ENCODE results near the gene DNAJC5. TPM values are rescaled to one million over a fixed set of nuclear protein-coding genes. Genes with fewer than 3 reads are reported as not detected.

Gene DNAJC5
- total and polyA plus RNA-seq, 2 of the 8 experiments (the other 6 are each of a cell fraction or from before 2014, with no cell fraction given) = 19.2 to 31.2 TPM

- TF ChIP-seq CTBP2 (IDR thresholded peaks at IDR 0.05; ENCODE audit: borderline replicate concordance, insufficient read depth, insufficient read length, low read length) (no peak), TAF7 (optimal IDR thresholded peaks at IDR 0.05; ENCODE audit: borderline replicate concordance, low read depth, low read length) (no peak), SAP30 (IDR thresholded peaks at IDR 0.05; ENCODE audit: insufficient read depth, insufficient replicate concordance, low read length) (no peak)
These were observed 50.2 kb downstream of the DNAJC5 start (continued) for GRCh38 chr20:63945031-63945658.

Data from H1 (cell line).